Activated T-cell treated with anti-CD3 and anti-CD28 coated beads, Interleukin-2, amount 50 U/mL, for 72 hours (primary cell): Measurements from ENCODE around the gene CCDC71. TPM values are rescaled to one million over a fixed set of nuclear protein-coding genes. Genes with fewer than 3 reads are reported as not detected.
A peak's percentile ranks its signal among the peaks of the same experiment; 100 is the strongest.

Source experiments
- ATAC-seq, 2 donors: fragments of 150-1000 bp; cut with Tn5 transposase; replicated peaks in 1 of 2; 2 replicates each; pipeline ENCODE4 v1.10.0; 2021; ENCODE audit warnings: moderate library complexity in 2 of 2, mild to moderate bottlenecking in 1 of 2
- DNase-seq, 2 donors: peaks; one replicate each; pipeline ENCODE4 v3.0.0; 2021 to 2022; ENCODE audit warnings: mixed read lengths in 1 of 2
- H3K27ac Mint-ChIP-seq: one replicate; pipeline ENCODE4 v1.8.0; 2022; ENCODE audit warnings: mild to moderate bottlenecking, moderate library complexity, mixed read lengths
- H3K27me3 Mint-ChIP-seq: one replicate; pipeline ENCODE4 v1.8.0; 2022; ENCODE audit warnings: low read depth, mixed read lengths
- H3K36me3 Mint-ChIP-seq, 2 donors: one replicate each; pipeline ENCODE4 v1.8.0; 2022; ENCODE audit warnings: mixed read lengths in 2 of 2, mild to moderate bottlenecking in 1 of 2; ENCODE audit not compliant: insufficient read depth in 2 of 2
- H3K4me1 Mint-ChIP-seq: one replicate; pipeline ENCODE4 v1.8.0; 2022; ENCODE audit warnings: low read depth, mixed read lengths
- H3K4me3 Mint-ChIP-seq, 2 donors: one replicate each; pipeline ENCODE4 v1.8.0; 2022; ENCODE audit warnings: mild to moderate bottlenecking in 2 of 2, mixed read lengths in 2 of 2, moderate library complexity in 2 of 2
- H3K9me3 Mint-ChIP-seq, 2 donors: one replicate each; pipeline ENCODE4 v1.8.0; 2022; ENCODE audit warnings: mixed read lengths in 2 of 2
- total RNA-seq, 2 donors: library from RNA; stranded (reverse); gene quantifications; one replicate each; pipeline ENCODE4 v1.2.3, GENCODE V29; 2022

CCDC71 gene
- total RNA-seq, 2 donors from 2014 or later = 15.7 to 16.8 TPM

GRCh38 chr3:49133226-49133951, 32.7 kb downstream of the CCDC71 start:
- peaks cover 7% of the 10 kb centered on the region for H3K4me1 Mint-ChIP-seq
- H3K4me3 Mint-ChIP-seq = peak overlapping the region in 1 of 2 donors; percentile 47
- H3K36me3 Mint-ChIP-seq = no peaks in the 10 kb centered on the region
- no peaks in the 10 kb centered on the region for H3K9me3 Mint-ChIP-seq
- H3K27me3 Mint-ChIP-seq = peaks cover 12% of the 10 kb centered on the region
- no peak overlapping the region for H3K27ac Mint-ChIP-seq
- ATAC-seq (no peak), DNase-seq (no peak)

- ATAC-seq = no peak
- Mint-ChIP-seq H3K27me3 (peaks cover 12% of the 10 kb centered on the region), H3K36me3 (no peaks in the 10 kb centered on the region), H3K27ac (no peak within 1 kb of the TSS), H3K4me1 (peaks cover 7% of the 10 kb centered on the region), H3K4me3 (peak within 1 kb of the TSS in 1 of 2 donors; percentile 47), H3K9me3 (no peaks in the 10 kb centered on the region)
- DNase-seq = no peak
These were observed 33.5 kb downstream of the CCDC71 start, which contains the start of gene LAMB2 for GRCh38 chr3:49132437-49133225. LAMB2 (minus strand) TSS chr3:49133050; CDS start chr3:49132867, 183 bp downstream.

GRCh38 chr3:49132073-49132436, 34.1 kb downstream of the CCDC71 start:
- no peak for ATAC-seq
- no peak for DNase-seq
- H3K27ac Mint-ChIP-seq = no peak overlapping the region
- H3K4me1 Mint-ChIP-seq = peaks cover 7% of the 10 kb centered on the region
- H3K36me3 Mint-ChIP-seq = no peaks in the 10 kb centered on the region
- H3K4me3 Mint-ChIP-seq = no peak overlapping the region
- H3K9me3 Mint-ChIP-seq = no peaks in the 10 kb centered on the region
- H3K27me3 Mint-ChIP-seq = peaks cover 12% of the 10 kb centered on the region

- DNase-seq = no peak
- H3K27ac Mint-ChIP-seq = no peak overlapping the region
- ATAC-seq = no peak
- peaks cover 12% of the 10 kb centered on the region for H3K27me3 Mint-ChIP-seq
- no peak overlapping the region for H3K4me3 Mint-ChIP-seq
- no peaks in the 10 kb centered on the region for H3K9me3 Mint-ChIP-seq
- H3K4me1 Mint-ChIP-seq = peaks cover 7% of the 10 kb centered on the region
- H3K36me3 Mint-ChIP-seq = no peaks in the 10 kb centered on the region
These were observed 34.6 kb downstream of the CCDC71 start for GRCh38 chr3:49131576-49131975.

- ATAC-seq (no peak), DNase-seq (no peak)
- peaks cover 7% of the 10 kb centered on the region for H3K4me1 Mint-ChIP-seq
- no peaks in the 10 kb centered on the region for H3K9me3 Mint-ChIP-seq
- H3K27me3 Mint-ChIP-seq = peaks cover 12% of the 10 kb centered on the region
- no peak overlapping the region for H3K4me3 Mint-ChIP-seq
- no peak overlapping the region for H3K27ac Mint-ChIP-seq
- H3K36me3 Mint-ChIP-seq = no peaks in the 10 kb centered on the region
These were observed 35.1 kb downstream of the CCDC71 start for GRCh38 chr3:49131040-49131439.

- Mint-ChIP-seq H3K4me1 (peaks cover 12% of the 10 kb centered on the region), H3K4me3 (no peak overlapping the region), H3K9me3 (no peaks in the 10 kb centered on the region), H3K27me3 (no peaks in the 10 kb centered on the region), H3K36me3 (no peaks in the 10 kb centered on the region), H3K27ac (no peak overlapping the region)
- DNase-seq (no peak), ATAC-seq (no peak)
These were observed 41.0 kb downstream of the CCDC71 start for GRCh38 chr3:49124991-49125670.

- Mint-ChIP-seq H3K27me3 (no peaks in the 10 kb centered on the region), H3K36me3 (no peaks in the 10 kb centered on the region), H3K4me3 (no peak overlapping the region), H3K27ac (no peak overlapping the region), H3K9me3 (no peaks in the 10 kb centered on the region), H3K4me1 (peaks cover 18% of the 10 kb centered on the region)
- no peak for DNase-seq
- no peak for ATAC-seq
These were observed 41.9 kb downstream of the CCDC71 start for GRCh38 chr3:49124203-49124602.

GRCh38 chr3:49123687-49124086, 42.4 kb downstream of the CCDC71 start:
- peaks cover 18% of the 10 kb centered on the region for H3K4me1 Mint-ChIP-seq
- H3K27me3 Mint-ChIP-seq = no peaks in the 10 kb centered on the region
- no peak overlapping the region for H3K27ac Mint-ChIP-seq
- no peak overlapping the region for H3K4me3 Mint-ChIP-seq
- H3K36me3 Mint-ChIP-seq = peaks cover 0 to 1% of the 10 kb centered on the region in 2 donors
- ATAC-seq (no peak), DNase-seq (no peak)
- no peaks in the 10 kb centered on the region for H3K9me3 Mint-ChIP-seq

GRCh38 chr3:49122886-49123545, 43.1 kb downstream of the CCDC71 start:
- ATAC-seq (no peak), DNase-seq (no peak)
- H3K36me3 Mint-ChIP-seq = peaks cover 0 to 4% of the 10 kb centered on the region in 2 donors
- no peak overlapping the region for H3K27ac Mint-ChIP-seq
- H3K9me3 Mint-ChIP-seq = no peaks in the 10 kb centered on the region
- peaks cover 18% of the 10 kb centered on the region for H3K4me1 Mint-ChIP-seq
- no peak overlapping the region for H3K4me3 Mint-ChIP-seq
- no peaks in the 10 kb centered on the region for H3K27me3 Mint-ChIP-seq

GRCh38 chr3:49122451-49122850, 43.7 kb downstream of the CCDC71 start:
- no peak overlapping the region for H3K27ac Mint-ChIP-seq
- DNase-seq (no peak), ATAC-seq (no peak)
- no peak overlapping the region for H3K4me3 Mint-ChIP-seq
- peaks cover 18% of the 10 kb centered on the region for H3K4me1 Mint-ChIP-seq
- no peaks in the 10 kb centered on the region for H3K27me3 Mint-ChIP-seq
- H3K36me3 Mint-ChIP-seq = peaks cover 0 to 7% of the 10 kb centered on the region in 2 donors
- no peaks in the 10 kb centered on the region for H3K9me3 Mint-ChIP-seq

- H3K4me1 Mint-ChIP-seq = peaks cover 18% of the 10 kb centered on the region
- H3K27ac Mint-ChIP-seq = peak overlapping the region; percentile 86
- ATAC-seq (no peak), DNase-seq (no peak)
- H3K27me3 Mint-ChIP-seq = no peaks in the 10 kb centered on the region
- H3K9me3 Mint-ChIP-seq = no peaks in the 10 kb centered on the region
- H3K36me3 Mint-ChIP-seq = peaks cover 2 to 7% of the 10 kb centered on the region in 2 donors
- H3K4me3 Mint-ChIP-seq = peak overlapping the region; percentile 88 to 89
These were observed 44.1 kb downstream of the CCDC71 start for GRCh38 chr3:49122022-49122421.

GRCh38 chr3:49121132-49121736, 44.9 kb downstream of the CCDC71 start:
- Mint-ChIP-seq H3K27ac (peak overlapping the region; percentile 86), H3K36me3 (peaks cover 2 to 7% of the 10 kb centered on the region in 2 donors), H3K27me3 (no peaks in the 10 kb centered on the region), H3K4me1 (peaks cover 18% of the 10 kb centered on the region), H3K9me3 (no peaks in the 10 kb centered on the region), H3K4me3 (peak overlapping the region; percentile 88 to 89)
- DNase-seq = no peak
- no peak for ATAC-seq
